ENCODE data around the gene ELL2. TPM values are rescaled to one million over a fixed set of nuclear protein-coding genes. Genes with fewer than 3 reads are reported as not detected.

Gene ELL2
- total RNA-seq, 4 donors from 2014 or later = 58.2 to 128 (median 95.0) TPM

- Histone ChIP-seq H3K4me1 (peaks cover 21% of the 10 kb centered on the region), H3K9me3 (no peaks in the 10 kb centered on the region), H3K36me3 (peaks cover 11% of the 10 kb centered on the region), H3K4me3 (no peak overlapping the region), H3K27me3 (no peaks in the 10 kb centered on the region), H3K27ac (no peak overlapping the region)
- TF ChIP-seq CTCF (IDR thresholded peaks at IDR 0.05) = no peak
- TF ChIP-seq EP300 (IDR thresholded peaks at IDR 0.05) = no peak
- TF ChIP-seq POLR2A (IDR thresholded peaks at IDR 0.05) = no peak
- TF ChIP-seq POLR2AphosphoS5 (IDR thresholded peaks at IDR 0.05) = no peak
- 95% methylated on average over 4 of the region's 4 CpGs for WGBS
- no peak for DNase-seq (ENCODE audit: low spot score in 2 of 2)
Measured at GRCh38 chr5:95916687-95917085, 45.0 kb downstream of the ELL2 start.

GRCh38 chr5:95915999-95916686 lies 45.5 kb downstream of the ELL2 start:
- H3K4me3 ChIP-seq = no peak overlapping the region
- DNase-seq (ENCODE audit: low spot score in 2 of 2) = no peak
- TF ChIP-seq EP300 (IDR thresholded peaks at IDR 0.05) = no peak
- no peak for TF ChIP-seq POLR2AphosphoS5 (IDR thresholded peaks at IDR 0.05)
- no peak for TF ChIP-seq POLR2A (IDR thresholded peaks at IDR 0.05)
- no peak for TF ChIP-seq CTCF (IDR thresholded peaks at IDR 0.05)
- no peaks in the 10 kb centered on the region for H3K9me3 ChIP-seq
- H3K4me1 ChIP-seq = peaks cover 20% of the 10 kb centered on the region
- 76% methylated on average over 3 of the region's 3 CpGs for WGBS
- no peaks in the 10 kb centered on the region for H3K27me3 ChIP-seq
- no peak overlapping the region for H3K27ac ChIP-seq
- peaks cover 16% of the 10 kb centered on the region for H3K36me3 ChIP-seq

GRCh38 chr5:95913663-95914062 lies 48.0 kb downstream of the ELL2 start:
- DNase-seq (ENCODE audit: low spot score in 2 of 2) = no peak
- no peaks in the 10 kb centered on the region for H3K27me3 ChIP-seq
- TF ChIP-seq POLR2AphosphoS5 (IDR thresholded peaks at IDR 0.05) (no peak), POLR2A (IDR thresholded peaks at IDR 0.05) (no peak), EP300 (IDR thresholded peaks at IDR 0.05) (no peak), CTCF (IDR thresholded peaks at IDR 0.05) (no peak)

GRCh38 chr5:95912029-95912428 lies 49.6 kb downstream of the ELL2 start:
- 62% methylated on average over 2 of the region's 2 CpGs for WGBS

More at GRCh38 chr5:95913663-95914062, 48.0 kb downstream of the ELL2 start:
- 89% methylated on average over 6 of the region's 6 CpGs for WGBS
- peaks cover 16% of the 10 kb centered on the region for H3K36me3 ChIP-seq
- H3K4me3 ChIP-seq = no peak overlapping the region
- no peak overlapping the region for H3K27ac ChIP-seq
- H3K9me3 ChIP-seq = no peaks in the 10 kb centered on the region
- peaks cover 12% of the 10 kb centered on the region for H3K4me1 ChIP-seq

More at GRCh38 chr5:95912029-95912428, 49.6 kb downstream of the ELL2 start:
- no peaks in the 10 kb centered on the region for H3K27me3 ChIP-seq
- peaks cover 16% of the 10 kb centered on the region for H3K36me3 ChIP-seq
- no peaks in the 10 kb centered on the region for H3K9me3 ChIP-seq
- peaks cover 5% of the 10 kb centered on the region for H3K4me1 ChIP-seq
- H3K4me3 ChIP-seq = no peak overlapping the region
- no peak for TF ChIP-seq POLR2AphosphoS5 (IDR thresholded peaks at IDR 0.05)
- TF ChIP-seq CTCF (IDR thresholded peaks at IDR 0.05) = no peak
- TF ChIP-seq EP300 (IDR thresholded peaks at IDR 0.05) = no peak
- TF ChIP-seq POLR2A (IDR thresholded peaks at IDR 0.05) = no peak
- H3K27ac ChIP-seq = no peak overlapping the region
- DNase-seq (ENCODE audit: low spot score in 2 of 2) = no peak

Measured in suprapubic skin (tissue), 4 donors.